ENCODE data around the gene PIK3CG. TPM values are rescaled to one million over a fixed set of nuclear protein-coding genes. Genes with fewer than 3 reads are reported as not detected.

Gene PIK3CG
- 1 to 10 TPM; 8.0 to 8.5 TPM for total RNA-seq

DNA sequence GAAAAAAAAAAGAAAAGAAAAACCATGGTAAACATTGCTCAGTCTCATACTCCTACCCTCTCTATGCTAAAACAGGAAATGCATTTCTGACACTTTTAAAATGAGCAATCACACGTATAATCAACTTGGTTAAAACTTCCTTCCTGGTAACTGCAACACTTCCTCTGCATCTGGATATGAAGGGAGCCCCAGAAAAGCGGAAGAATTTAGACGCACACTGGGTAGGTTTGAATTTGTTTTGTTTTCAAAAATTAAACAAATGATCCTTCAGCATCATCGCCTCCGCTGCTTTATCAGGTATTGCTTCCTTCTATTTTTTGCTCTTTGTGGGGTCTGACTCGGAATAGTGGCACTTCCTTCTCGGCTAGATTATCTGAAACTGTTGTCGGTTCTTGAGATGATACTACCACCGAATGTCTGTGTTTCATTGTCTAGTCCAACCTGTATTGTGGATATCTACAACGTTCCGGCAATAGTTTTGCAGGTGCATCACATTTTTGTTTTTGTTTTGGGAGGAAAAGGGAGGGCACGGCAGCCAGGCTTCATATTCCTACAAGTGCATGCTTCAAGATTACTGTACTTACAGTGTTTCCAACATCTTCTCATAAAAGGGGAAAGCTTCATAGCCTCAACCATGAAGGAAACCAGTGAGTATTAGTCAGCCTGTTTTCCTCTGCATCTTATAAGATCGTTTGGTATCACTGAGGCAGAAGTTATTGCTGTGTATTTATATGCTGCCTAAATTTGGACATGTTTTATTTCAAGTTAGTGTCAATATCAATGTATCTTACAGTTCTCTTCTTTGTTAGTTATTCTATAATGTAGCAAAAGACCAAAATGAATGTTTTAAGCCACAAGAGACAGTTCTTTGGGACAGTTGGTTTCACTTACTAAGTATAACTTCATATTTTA, at the start of gene PIK3CG:
Gene PIK3CG, plus strand, starts transcription at position 153 of the 912 bp plus-strand sequence. CDS start 2,280 bp downstream, outside the sequence.
- peaks cover 3 to 5% of the 10 kb centered on the region in 2 donors for H3K4me1 ChIP-seq (ENCODE audit: control insufficient read depth in 1 of 2, low read depth in 2 of 2)
- TF ChIP-seq, protein P1, sequence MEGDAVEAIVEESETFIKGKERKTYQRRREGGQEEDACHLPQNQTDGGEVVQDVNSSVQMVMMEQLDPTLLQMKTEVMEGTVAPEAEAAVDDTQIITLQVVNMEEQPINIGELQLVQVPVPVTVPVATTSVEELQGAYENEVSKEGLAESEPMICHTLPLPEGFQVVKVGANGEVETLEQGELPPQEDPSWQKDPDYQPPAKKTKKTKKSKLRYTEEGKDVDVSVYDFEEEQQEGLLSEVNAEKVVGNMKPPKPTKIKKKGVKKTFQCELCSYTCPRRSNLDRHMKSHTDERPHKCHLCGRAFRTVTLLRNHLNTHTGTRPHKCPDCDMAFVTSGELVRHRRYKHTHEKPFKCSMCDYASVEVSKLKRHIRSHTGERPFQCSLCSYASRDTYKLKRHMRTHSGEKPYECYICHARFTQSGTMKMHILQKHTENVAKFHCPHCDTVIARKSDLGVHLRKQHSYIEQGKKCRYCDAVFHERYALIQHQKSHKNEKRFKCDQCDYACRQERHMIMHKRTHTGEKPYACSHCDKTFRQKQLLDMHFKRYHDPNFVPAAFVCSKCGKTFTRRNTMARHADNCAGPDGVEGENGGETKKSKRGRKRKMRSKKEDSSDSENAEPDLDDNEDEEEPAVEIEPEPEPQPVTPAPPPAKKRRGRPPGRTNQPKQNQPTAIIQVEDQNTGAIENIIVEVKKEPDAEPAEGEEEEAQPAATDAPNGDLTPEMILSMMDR (IDR thresholded peaks at IDR 0.05): no peak
- no peak for DNase-seq (ENCODE audit: low spot score)
- H3K27ac ChIP-seq: no peak within 1 kb of the TSS
- H3K27me3 ChIP-seq (replicated peaks; ENCODE audit: insufficient read depth): no peaks in the 10 kb centered on the region
- no peaks in the 10 kb centered on the region for H3K9me3 ChIP-seq
- ATAC-seq (ENCODE audit: insufficient number of reproducible peaks, low FRiP score, low read depth): no peak
- H3K36me3 ChIP-seq: no peaks in the 10 kb centered on the region
- peak within 1 kb of the TSS; percentile 64 for H3K4me3 ChIP-seq

DNA sequence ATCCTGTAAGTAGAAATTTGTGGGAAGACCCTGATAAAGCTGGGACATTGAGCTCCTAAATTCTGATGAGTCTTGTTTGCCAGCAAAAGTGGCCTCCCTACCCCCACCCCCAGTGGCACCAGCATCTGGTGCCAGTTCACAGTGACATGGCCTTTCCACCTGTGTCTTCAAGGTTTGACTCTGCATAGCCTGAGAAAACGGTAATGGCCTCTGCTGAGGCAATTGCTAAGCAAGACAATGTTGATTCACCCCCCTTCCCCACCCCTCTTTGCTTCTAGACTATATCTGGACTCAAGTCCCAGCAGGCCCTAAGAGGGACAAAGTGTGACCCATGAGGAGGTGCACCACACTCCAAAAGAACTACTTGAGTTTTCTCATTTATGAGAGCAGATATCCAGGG, 48.0 kb upstream of the PIK3CG start:
- Histone ChIP-seq H3K27ac (no peak overlapping the region), H3K27me3 (replicated peaks; ENCODE audit: insufficient read depth) (no peaks in the 10 kb centered on the region), H3K9me3 (no peaks in the 10 kb centered on the region), H3K4me3 (no peak overlapping the region), H3K36me3 (no peaks in the 10 kb centered on the region), H3K4me1 (ENCODE audit: control insufficient read depth in 1 of 2, low read depth in 2 of 2) (no peaks in the 10 kb centered on the region)
- ATAC-seq (ENCODE audit: insufficient number of reproducible peaks, low FRiP score, low read depth): no peak
- DNase-seq (ENCODE audit: low spot score): no peak
- TF ChIP-seq, protein P1 (IDR thresholded peaks at IDR 0.05): no peak

DNA sequence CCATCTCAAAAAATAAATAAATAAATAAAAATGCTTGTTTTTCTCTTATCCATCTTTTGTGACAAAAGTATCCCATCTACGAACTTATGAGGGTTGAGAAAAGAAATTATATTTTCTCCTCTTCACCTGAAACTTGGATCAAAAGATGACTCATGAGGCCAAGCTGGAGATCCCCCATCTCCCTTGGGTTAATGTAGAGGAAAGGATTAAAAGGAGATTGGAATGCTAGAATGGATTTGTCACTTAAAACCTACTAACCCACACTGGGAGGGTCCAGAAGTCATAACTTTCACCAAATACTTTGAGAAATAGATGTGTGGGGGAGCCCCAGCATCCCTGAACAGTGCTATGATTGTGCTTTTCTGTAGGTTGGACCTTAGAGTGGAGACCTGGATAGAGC, 46.3 kb upstream of the PIK3CG start:
- TF ChIP-seq, protein P1 (IDR thresholded peaks at IDR 0.05): no peak
- Histone ChIP-seq H3K27ac (no peak overlapping the region), H3K9me3 (no peaks in the 10 kb centered on the region), H3K36me3 (no peaks in the 10 kb centered on the region), H3K4me1 (ENCODE audit: control insufficient read depth in 1 of 2, low read depth in 2 of 2) (no peaks in the 10 kb centered on the region), H3K27me3 (replicated peaks; ENCODE audit: insufficient read depth) (no peaks in the 10 kb centered on the region), H3K4me3 (no peak overlapping the region)
- DNase-seq (ENCODE audit: low spot score) (no peak), ATAC-seq (ENCODE audit: insufficient number of reproducible peaks, low FRiP score, low read depth) (no peak)

DNA sequence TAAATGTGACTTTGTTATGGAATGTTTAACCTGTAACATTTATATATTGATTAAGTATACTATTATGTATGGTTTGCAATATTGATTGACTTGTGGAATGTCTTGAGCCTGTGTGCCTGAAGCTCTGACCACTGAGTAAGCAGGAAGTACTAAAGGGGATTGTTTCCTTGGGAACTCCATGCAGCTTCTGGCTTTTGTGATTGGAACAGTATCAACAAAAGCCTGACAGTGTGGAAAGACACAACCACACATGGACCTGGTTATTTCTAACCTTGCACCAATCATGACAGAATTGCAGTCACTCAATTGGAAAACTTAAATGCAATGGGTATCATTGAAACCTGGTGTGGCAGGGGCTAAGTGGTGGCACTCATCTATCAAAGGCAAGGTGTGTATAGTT, 45.5 kb upstream of the PIK3CG start:
- no peak overlapping the region for H3K4me3 ChIP-seq
- H3K27ac ChIP-seq: no peak overlapping the region
- no peaks in the 10 kb centered on the region for H3K4me1 ChIP-seq (ENCODE audit: control insufficient read depth in 1 of 2, low read depth in 2 of 2)
- TF ChIP-seq, protein P1 (IDR thresholded peaks at IDR 0.05): no peak
- no peaks in the 10 kb centered on the region for H3K27me3 ChIP-seq (replicated peaks; ENCODE audit: insufficient read depth)
- ATAC-seq (ENCODE audit: insufficient number of reproducible peaks, low FRiP score, low read depth) (no peak), DNase-seq (ENCODE audit: low spot score) (no peak)
- no peaks in the 10 kb centered on the region for H3K36me3 ChIP-seq
- H3K9me3 ChIP-seq: no peaks in the 10 kb centered on the region

DNA sequence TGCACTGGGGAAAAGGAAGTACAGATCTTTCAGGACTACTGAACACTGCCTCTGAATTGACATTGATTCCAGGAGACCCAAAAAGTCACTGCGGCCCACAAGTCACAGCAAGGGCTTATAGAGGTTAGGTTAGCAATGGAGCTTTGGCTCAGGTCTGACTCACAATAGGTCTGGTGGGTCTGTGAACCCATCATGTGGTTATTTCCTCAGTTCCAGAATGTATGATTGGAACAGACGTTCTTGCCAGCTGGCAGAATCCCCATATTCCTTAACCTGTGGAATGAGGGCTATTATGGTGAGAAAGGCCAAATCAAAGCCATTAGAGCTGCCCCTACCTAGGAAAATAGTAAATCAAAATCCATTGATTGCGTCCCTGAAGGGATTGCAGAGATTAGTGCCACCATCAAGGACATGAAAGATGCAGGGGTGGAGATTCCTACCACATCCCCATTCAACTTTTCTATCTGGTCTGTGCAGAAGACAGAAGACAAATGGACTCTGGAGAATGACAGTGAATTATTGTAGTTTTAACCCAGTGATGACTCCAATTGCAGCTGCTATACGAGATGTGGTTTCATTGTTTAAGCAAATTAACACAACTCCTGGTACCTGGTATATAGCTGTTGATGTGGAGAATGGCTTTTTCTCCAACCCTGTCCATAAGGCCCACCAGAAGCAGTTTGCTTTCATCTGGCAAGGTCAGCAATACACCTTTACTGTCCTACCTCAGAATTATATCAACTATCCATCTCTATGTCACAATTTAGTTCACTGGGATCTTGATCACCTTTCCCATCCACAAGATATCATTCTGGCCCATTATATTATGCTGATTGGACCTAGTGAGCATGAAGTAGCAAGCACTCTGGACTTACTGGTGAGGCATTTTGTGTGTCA, 44.5 kb upstream of the PIK3CG start:
- Histone ChIP-seq H3K36me3 (no peaks in the 10 kb centered on the region), H3K4me3 (no peak overlapping the region), H3K9me3 (no peaks in the 10 kb centered on the region), H3K27me3 (replicated peaks; ENCODE audit: insufficient read depth) (no peaks in the 10 kb centered on the region), H3K27ac (no peak overlapping the region), H3K4me1 (ENCODE audit: control insufficient read depth in 1 of 2, low read depth in 2 of 2) (no peaks in the 10 kb centered on the region)
- ATAC-seq (ENCODE audit: insufficient number of reproducible peaks, low FRiP score, low read depth): no peak
- no peak for DNase-seq (ENCODE audit: low spot score)
- TF ChIP-seq, protein P1 (IDR thresholded peaks at IDR 0.05): no peak
